Measurements from ENCODE around the gene C20orf144. TPM values are rescaled to one million over a fixed set of nuclear protein-coding genes. Genes with fewer than 3 reads are reported as not detected.

The C20orf144 gene
- total RNA-seq, 4 donors from 2014 or later, result not detected

GRCh38 chr20:33658929-33659328, 3.2 kb upstream of the C20orf144 start:
- H3K4me1 ChIP-seq, result peaks cover 7 to 10% of the 10 kb centered on the region in 2 donors
- H3K27me3 ChIP-seq, result no peaks in the 10 kb centered on the region
- ATAC-seq (no peak), DNase-seq (no peak)
- H3K27ac ChIP-seq, result no peak overlapping the region
- TF ChIP-seq POLR2A (IDR thresholded peaks at IDR 0.05), result no peak
- TF ChIP-seq CTCF (IDR thresholded peaks at IDR 0.05 in 4 of 5, conservative IDR thresholded peaks at IDR 0.05 in 1 of 5), result no peak
- no peaks in the 10 kb centered on the region for H3K9me3 ChIP-seq
- H3K36me3 ChIP-seq, result peaks cover 0 to 41% of the 10 kb centered on the region in 2 donors
- in situ Hi-C loops (cut with MboI; ENCODE audit: low sequenced_read_pairs in 4 of 4) (loop anchor here in 1 of 4 donors (10.0 kb wide), 1 partner anchor 204 kb away; no protein-coding TSS in a partner anchor), intact Hi-C loops (cut with DNase I; ENCODE audit: low total_unique reads) (no loop called here)
- no peak overlapping the region for H3K4me3 ChIP-seq

- no peaks in the 10 kb centered on the region for H3K9me3 ChIP-seq
- no peak for TF ChIP-seq CTCF (IDR thresholded peaks at IDR 0.05 in 4 of 5, conservative IDR thresholded peaks at IDR 0.05 in 1 of 5)
- TF ChIP-seq POLR2A (IDR thresholded peaks at IDR 0.05), result no peak
- in situ Hi-C loops (cut with MboI; ENCODE audit: low sequenced_read_pairs in 4 of 4) (loop anchor here in 2 of 4 donors (10.0 kb wide), 2 partner anchors 195 to 205 kb away; no protein-coding TSS in a partner anchor), intact Hi-C loops (cut with DNase I; ENCODE audit: low total_unique reads) (loop anchor here (10.0 kb wide), 2 partner anchors 175 to 335 kb away; partner anchors contain the start of gene RALY)
- no peak for ATAC-seq
- H3K4me3 ChIP-seq, result no peak overlapping the region
- no peak overlapping the region for H3K27ac ChIP-seq
- no peaks in the 10 kb centered on the region for H3K27me3 ChIP-seq
- H3K36me3 ChIP-seq, result peaks cover 0 to 41% of the 10 kb centered on the region in 2 donors
- no peak for DNase-seq
- H3K4me1 ChIP-seq, result peaks cover 7 to 13% of the 10 kb centered on the region in 2 donors
These were observed 2.6 kb upstream of the C20orf144 start for GRCh38 chr20:33659341-33660034.

- in situ Hi-C loops (cut with MboI; ENCODE audit: low sequenced_read_pairs in 4 of 4) (loop anchor here in 1 of 4 donors (10.0 kb wide), 1 partner anchor 195 kb away; no protein-coding TSS in a partner anchor), intact Hi-C loops (cut with DNase I; ENCODE audit: low total_unique reads) (loop anchor here (10.0 kb wide), 2 partner anchors 175 to 335 kb away; partner anchors contain the start of gene RALY)
- no peak overlapping the region for H3K4me3 ChIP-seq
- ATAC-seq (no peak), DNase-seq (no peak)
- peaks cover 0 to 41% of the 10 kb centered on the region in 2 donors for H3K36me3 ChIP-seq
- H3K9me3 ChIP-seq, result no peaks in the 10 kb centered on the region
- H3K27me3 ChIP-seq, result no peaks in the 10 kb centered on the region
- no peak for TF ChIP-seq CTCF (IDR thresholded peaks at IDR 0.05 in 4 of 5, conservative IDR thresholded peaks at IDR 0.05 in 1 of 5)
- no peak for TF ChIP-seq POLR2A (IDR thresholded peaks at IDR 0.05)
- H3K4me1 ChIP-seq, result peaks cover 7 to 15% of the 10 kb centered on the region in 2 donors
- no peak overlapping the region for H3K27ac ChIP-seq
These were observed 2.0 kb upstream of the C20orf144 start for GRCh38 chr20:33660035-33660684.

GRCh38 chr20:33660685-33661058, 1.5 kb upstream of the C20orf144 start:
- H3K9me3 ChIP-seq, result no peaks in the 10 kb centered on the region
- in situ Hi-C loops (cut with MboI; ENCODE audit: low sequenced_read_pairs in 4 of 4) (loop anchor here in 1 of 4 donors (10.0 kb wide), 1 partner anchor 196 kb away; no protein-coding TSS in a partner anchor), intact Hi-C loops (cut with DNase I; ENCODE audit: low total_unique reads) (loop anchor here (10.0 kb wide), 2 partner anchors 176 to 334 kb away; partner anchors contain the start of gene RALY)
- H3K4me1 ChIP-seq, result peaks cover 7 to 15% of the 10 kb centered on the region in 2 donors
- peaks cover 0 to 41% of the 10 kb centered on the region in 2 donors for H3K36me3 ChIP-seq
- H3K4me3 ChIP-seq, result no peak overlapping the region
- ATAC-seq (no peak), DNase-seq (no peak)
- H3K27ac ChIP-seq, result no peak overlapping the region
- TF ChIP-seq CTCF (IDR thresholded peaks at IDR 0.05 in 4 of 5, conservative IDR thresholded peaks at IDR 0.05 in 1 of 5) (no peak), POLR2A (IDR thresholded peaks at IDR 0.05) (no peak)
- H3K27me3 ChIP-seq, result no peaks in the 10 kb centered on the region
